ENCODE data around the gene HHAT.

The HHAT gene

GRCh38 chr1:210516092-210516656 is 187.5 kb downstream of the HHAT start:
- no peak for DNase-seq (ENCODE audit: low read depth)
- H3K4me3 ChIP-seq (ENCODE audit: low read depth, low read length) = no peak overlapping the region
- TF ChIP-seq POLR2A (IDR thresholded peaks at IDR 0.05; ENCODE audit: extremely low read depth, insufficient read length) (no peak), MYC (IDR thresholded peaks at IDR 0.05; ENCODE audit: low read depth, low read length) (no peak), MAX (IDR thresholded peaks at IDR 0.05; ENCODE audit: low read depth, low read length) (no peak)
- TF ChIP-seq, protein P1, sequence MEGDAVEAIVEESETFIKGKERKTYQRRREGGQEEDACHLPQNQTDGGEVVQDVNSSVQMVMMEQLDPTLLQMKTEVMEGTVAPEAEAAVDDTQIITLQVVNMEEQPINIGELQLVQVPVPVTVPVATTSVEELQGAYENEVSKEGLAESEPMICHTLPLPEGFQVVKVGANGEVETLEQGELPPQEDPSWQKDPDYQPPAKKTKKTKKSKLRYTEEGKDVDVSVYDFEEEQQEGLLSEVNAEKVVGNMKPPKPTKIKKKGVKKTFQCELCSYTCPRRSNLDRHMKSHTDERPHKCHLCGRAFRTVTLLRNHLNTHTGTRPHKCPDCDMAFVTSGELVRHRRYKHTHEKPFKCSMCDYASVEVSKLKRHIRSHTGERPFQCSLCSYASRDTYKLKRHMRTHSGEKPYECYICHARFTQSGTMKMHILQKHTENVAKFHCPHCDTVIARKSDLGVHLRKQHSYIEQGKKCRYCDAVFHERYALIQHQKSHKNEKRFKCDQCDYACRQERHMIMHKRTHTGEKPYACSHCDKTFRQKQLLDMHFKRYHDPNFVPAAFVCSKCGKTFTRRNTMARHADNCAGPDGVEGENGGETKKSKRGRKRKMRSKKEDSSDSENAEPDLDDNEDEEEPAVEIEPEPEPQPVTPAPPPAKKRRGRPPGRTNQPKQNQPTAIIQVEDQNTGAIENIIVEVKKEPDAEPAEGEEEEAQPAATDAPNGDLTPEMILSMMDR (IDR thresholded peaks at IDR 0.05; ENCODE audit: low read depth, low read length) = no peak

DNA sequence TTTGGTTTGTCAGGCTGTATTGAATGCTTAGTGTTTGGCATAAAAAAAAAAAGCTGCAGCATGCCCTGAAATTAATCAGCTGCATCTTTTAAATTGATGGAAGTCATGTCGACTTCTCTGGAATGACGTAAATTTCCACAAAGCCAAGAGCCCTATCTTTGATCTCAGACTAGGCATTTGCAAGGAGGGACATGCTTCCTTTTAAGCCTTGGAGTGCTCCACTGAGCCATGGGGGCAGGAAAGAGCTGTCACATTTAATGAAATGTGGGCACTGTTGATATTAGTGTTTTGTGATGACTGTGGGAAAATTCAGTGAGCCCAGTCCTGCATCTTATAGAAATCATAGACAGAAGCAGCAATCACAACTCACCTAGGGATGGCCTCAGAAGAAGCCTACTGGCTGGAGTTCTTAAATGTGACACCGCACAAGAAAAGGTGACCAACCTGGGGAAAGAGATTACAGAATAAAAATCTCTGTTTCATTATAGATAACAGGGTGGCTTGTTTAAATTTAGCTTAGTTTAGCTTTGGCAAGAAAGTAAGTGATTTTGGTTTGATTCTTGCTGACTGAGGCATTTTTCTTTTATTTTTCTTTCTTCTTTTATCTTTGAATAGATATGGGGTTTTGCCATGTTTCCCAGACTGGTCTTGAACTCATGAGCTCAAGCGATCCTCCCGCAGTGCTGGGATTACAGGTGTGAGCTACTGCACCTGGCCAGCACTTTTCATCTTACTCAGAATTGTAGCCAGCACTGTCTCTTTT is 188.2 kb downstream of the HHAT start:
- TF ChIP-seq MYC (IDR thresholded peaks at IDR 0.05; ENCODE audit: low read depth, low read length) = no peak

DNA sequence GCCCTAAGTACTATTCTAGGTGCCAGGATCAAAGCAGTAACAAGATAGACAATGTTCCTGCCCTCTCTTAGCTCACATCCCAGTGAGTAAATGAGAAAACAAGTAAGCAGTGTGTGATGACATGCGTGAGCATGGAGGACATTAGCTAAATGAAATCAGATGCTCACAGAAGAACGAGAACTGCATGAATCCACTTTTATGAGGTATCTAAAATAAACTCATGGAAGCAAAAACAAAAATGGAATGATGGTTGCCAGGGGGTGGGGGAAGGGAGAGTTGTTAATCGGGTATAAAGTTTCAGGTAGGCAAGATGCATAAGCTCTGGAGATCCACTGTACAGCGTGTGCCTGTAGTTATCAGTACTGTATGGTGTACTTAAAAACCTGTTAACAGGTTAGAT is 195.1 kb downstream of the HHAT start:
- TF ChIP-seq, protein P1 (IDR thresholded peaks at IDR 0.05; ENCODE audit: low read depth, low read length) = no peak
- TF ChIP-seq MAX (IDR thresholded peaks at IDR 0.05; ENCODE audit: low read depth, low read length) = no peak
- no peak for TF ChIP-seq MYC (IDR thresholded peaks at IDR 0.05; ENCODE audit: low read depth, low read length)
- TF ChIP-seq POLR2A (IDR thresholded peaks at IDR 0.05; ENCODE audit: extremely low read depth, insufficient read length) = no peak
- H3K4me3 ChIP-seq (ENCODE audit: low read depth, low read length) = no peak overlapping the region
- no peak for DNase-seq (ENCODE audit: low read depth)

More for the DNA sequence above, 188.2 kb downstream of the HHAT start:
- no peak overlapping the region for H3K4me3 ChIP-seq (ENCODE audit: low read depth, low read length)
- no peak for DNase-seq (ENCODE audit: low read depth)

DNA sequence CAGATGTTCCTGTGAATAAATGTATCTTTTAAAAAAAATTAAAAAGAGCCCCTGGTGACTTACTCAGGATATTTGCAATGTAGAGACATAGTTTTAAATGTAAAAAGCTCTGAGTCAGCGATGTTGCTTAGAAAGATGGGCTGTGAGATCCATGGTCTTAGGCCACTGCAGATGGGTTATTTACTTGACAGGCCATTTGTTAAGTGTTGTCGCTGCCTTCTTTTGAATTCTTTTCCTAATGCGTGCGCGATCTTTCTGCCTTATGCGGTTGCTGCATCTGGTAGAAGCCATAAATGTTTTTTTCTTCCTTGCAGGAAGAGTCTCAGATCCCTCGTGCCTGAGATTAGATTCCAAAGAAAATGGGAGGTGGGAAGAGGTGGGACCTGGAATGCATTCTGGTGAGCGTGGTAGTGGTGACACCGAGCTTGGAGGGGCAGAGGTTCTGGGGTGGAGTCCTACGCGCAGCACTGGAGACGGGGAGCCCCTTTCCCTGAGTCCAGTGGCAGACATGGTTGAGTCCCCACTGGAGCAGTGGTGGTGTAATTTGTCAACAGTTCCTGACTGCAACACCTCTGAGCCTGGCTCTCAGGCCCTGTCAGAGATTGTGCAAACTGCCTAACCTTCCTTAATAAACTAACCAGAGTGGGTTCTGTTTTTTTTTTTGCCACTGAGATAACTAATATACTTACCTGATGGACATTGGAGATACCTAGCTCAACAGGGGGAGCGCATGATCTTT is 197.2 kb downstream of the HHAT start:
- TF ChIP-seq MAX (IDR thresholded peaks at IDR 0.05; ENCODE audit: low read depth, low read length) (no peak), MYC (IDR thresholded peaks at IDR 0.05; ENCODE audit: low read depth, low read length) (no peak), POLR2A (IDR thresholded peaks at IDR 0.05; ENCODE audit: extremely low read depth, insufficient read length) (no peak)
- TF ChIP-seq, protein P1 (IDR thresholded peaks at IDR 0.05; ENCODE audit: low read depth, low read length) = no peak
- no peak overlapping the region for H3K4me3 ChIP-seq (ENCODE audit: low read depth, low read length)
- no peak for DNase-seq (ENCODE audit: low read depth)

- H3K4me3 ChIP-seq (ENCODE audit: low read depth, low read length) = no peak overlapping the region
- TF ChIP-seq, protein P1 (IDR thresholded peaks at IDR 0.05; ENCODE audit: low read depth, low read length) = no peak
- TF ChIP-seq POLR2A (IDR thresholded peaks at IDR 0.05; ENCODE audit: extremely low read depth, insufficient read length) (no peak), MYC (IDR thresholded peaks at IDR 0.05; ENCODE audit: low read depth, low read length) (no peak), MAX (IDR thresholded peaks at IDR 0.05; ENCODE audit: low read depth, low read length) (no peak)
- DNase-seq (ENCODE audit: low read depth) = no peak
These were observed 198.4 kb downstream of the HHAT start for GRCh38 chr1:210527091-210527490.
